Central memory CD4-positive, alpha-beta T cell (primary cell): Measurements from ENCODE around the gene MGRN1.

Source experiments
- DNase-seq: peaks from one replicate; pipeline ENCODE4 v3.0.0; 2022

Gene MGRN1

DNA sequence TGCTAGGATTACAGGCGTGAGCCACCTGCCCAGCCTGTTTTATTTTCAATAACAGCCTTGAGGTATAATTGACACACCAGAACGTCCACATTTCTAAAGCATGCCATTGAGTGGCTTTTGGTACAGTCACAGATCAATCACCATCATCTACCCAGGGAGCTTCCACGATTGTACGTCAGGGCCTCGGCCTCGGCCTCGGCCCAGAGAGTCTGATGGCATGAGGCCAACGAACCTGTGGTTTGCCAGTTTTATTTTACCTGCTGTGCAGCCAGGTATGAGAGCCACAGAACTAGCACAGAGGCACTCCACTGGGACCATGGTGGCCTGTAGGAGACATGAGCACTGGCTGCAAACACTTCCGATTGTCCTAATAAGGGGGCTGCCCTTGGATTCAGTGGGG, 18.3 kb upstream of the MGRN1 start:
- no peak for DNase-seq

DNA sequence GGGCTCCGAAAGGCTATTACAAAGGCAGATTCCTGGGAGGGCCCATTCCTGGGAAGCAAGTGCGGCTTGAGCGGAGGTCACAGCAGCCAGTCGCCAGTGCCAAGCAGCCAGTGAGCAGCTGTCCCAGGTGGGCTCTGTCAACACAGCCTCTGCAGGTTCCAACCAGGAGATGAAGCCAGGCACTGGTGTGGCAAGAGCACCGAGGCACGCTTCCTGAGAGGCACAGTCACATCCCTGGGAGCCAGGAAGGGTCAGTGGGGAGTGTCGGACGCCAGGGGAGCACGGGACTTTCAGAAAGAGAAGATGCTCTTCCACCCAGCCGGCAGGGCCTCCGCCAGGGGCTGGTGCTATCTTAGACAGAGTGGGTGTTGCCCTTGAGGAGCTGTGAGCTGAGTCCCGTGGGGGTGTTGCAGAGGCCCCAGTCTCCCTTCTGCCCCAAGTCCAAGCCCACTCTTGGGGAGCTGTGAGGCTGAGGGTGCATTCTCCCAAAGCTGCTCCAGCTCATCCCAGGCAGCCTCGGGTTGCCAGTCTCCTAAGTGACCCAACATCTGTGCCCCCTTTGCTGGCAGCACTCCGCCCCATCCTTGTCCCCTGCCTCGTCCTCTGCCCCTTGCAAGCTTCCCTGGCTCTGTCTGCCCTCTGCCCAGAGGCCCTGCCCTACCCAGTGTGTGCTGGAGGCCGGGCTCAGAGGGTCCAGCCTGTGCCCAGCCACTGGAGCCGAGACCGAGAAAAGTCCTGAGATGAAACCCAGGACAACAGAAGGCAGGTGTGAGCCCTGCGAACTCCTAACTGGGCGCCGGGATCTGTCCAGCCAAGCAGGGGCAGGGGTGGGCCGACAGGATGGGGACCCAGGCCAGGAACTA, 16.6 kb upstream of the MGRN1 start:
- DNase-seq: no peak

DNA sequence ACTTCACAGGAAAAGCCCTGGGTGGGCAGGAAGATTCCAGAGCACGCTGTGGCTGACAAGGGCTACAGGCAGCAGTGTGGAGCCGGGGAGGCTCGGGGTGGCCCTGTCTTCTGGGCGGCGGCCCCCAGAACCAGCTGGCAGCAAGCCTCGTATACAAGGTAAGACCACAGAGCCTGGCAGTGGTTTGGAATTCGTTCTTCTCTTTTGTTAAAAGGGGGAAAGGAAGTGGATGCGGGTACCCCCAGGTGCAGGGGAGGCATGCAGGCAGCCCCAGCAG, 16.0 kb upstream of the MGRN1 start:
- no peak for DNase-seq

DNA sequence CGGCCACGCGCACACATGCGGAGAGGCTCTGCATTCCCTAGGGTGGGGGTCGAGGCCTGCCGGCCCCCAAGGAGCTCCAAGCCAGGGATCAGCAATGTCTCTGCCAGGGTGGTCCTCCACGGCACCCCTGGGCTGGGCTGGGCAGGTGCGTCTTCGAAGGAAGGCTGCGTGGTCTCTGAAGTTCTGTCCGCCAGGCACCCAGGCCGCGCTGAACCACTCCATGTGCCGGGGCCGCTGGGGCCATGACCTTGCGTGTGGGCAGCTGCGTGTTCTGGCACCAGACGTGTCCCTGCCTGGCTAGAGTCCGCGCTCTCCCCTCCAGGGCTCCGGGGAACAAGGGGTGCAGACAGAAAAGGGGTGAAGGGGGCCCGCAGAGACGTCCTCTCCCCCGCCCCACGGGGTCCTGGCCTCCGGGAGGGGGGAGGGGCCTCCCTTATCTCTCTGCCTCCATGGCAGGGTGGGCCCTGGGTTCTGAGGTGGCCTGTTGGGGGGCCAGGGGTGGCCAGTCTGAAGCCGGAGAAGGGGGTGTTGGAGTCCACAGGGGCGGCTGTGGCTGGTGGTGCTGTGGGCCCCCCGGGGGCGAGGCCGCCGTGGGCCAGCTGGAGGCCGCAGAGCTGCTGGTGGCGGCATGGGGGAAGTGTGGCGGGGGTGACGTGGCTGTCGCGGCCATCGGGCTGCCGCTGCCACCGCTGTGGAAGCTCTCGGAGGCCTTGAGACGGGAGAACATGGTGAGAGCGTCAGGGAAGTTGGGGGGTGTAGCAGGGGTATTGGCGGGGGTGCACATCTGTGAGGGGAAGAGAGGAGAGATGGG, 15.2 kb upstream of the MGRN1 start:
- DNase-seq: no peak

DNA sequence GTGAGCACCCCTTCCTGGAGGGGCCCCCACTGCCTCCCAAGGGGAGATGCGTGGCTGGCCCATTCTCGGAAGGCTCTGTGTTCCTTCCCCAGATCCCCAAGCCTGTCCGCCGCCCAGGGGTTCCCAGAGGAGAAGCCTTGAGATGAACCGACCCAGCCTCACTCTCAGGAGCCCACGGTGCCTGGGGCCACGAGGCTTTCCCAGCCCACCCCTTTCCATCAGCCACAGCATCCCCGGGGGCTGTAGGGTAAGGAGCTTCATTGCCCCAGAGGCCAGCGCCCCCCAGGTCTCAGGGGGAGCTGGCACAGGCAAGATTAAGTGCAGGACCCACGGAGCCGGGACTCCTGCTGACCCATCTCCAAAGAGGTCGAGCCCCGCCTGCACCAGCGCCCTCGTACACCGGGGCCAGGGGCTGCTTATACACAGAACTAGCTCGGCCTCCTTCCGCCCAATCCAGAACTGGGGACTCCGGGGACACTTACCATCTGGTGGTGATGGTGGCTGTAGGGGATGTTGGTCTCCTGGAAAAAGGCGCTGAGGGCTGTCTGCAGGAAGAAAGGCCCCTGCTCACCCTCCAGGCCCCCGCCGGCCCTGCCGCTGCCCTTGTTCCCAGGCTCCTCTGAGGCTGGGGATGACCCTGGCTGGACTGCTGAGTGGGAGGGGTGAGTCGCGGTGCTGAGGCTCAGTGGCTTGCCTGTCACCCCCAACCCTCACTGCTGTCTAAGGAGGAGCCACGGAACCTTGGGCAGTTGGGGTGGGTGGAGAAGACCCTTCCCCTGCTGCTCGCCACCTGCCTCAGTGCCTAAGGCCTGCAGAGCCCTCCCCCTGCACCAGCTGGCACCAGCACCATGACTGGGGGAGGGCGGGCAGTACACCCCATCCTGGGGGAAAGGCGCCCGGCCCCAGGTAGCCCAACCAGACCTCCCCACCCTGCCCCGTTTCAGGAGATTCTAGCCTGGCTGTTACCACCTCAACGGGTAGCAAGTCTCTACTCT, 14.3 kb upstream of the MGRN1 start:
- DNase-seq: no peak

DNA sequence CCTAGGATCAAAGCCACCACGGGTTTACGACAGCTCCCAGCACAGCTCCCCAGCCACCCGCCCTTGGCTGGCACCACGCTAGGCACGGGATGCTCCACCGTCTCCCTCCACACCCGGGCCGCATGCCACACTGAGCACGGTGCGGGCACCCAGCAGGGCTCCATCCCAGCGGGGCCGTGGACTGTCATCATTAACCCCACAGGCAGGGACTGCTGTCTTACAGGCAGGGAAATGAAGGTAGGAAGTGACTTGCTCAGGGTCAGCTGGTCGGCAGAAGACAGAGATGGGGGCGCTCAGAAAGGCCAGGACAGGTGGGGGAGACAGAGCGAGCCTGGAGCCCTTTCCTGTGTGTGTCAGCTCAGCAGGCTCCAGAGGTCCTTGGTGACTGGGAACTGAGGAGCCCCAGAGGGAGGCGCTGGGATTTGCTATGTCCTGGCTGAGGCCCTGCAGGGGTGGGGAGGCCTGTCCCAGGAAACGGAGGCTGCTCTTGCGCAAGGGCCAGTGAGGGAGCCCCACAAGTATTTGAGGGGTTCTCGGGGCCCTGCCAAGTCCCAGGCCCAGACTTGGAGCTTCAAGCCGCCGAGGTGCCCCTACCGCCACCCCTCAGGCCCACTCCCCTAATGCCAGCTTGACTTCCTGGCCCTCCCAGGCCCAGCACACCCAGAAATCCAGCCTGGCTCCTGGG, 13.1 kb upstream of the MGRN1 start:
- no peak for DNase-seq

DNA sequence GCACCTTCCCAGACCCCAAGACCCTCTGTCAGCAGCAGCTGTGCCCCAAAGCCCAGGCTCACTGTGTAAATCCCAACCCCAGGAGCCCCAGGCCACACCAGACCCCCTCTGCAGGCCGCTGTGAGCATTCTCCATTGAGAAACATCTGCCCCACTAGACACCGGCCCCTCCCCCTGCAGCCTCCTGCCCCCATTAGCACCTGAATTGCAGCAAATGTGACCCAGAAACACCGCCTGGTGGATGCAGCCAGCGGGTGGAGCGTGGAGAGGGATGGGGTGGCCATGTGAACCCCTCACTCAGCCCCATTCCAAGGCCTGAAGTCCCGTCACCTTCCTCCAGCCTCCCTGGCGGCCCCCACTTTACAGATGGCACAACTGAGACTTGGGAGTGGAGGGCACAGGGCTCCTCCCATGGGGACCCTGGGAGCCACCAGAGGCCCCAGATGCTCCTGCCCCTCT, 12.1 kb upstream of the MGRN1 start:
- no peak for DNase-seq

DNA sequence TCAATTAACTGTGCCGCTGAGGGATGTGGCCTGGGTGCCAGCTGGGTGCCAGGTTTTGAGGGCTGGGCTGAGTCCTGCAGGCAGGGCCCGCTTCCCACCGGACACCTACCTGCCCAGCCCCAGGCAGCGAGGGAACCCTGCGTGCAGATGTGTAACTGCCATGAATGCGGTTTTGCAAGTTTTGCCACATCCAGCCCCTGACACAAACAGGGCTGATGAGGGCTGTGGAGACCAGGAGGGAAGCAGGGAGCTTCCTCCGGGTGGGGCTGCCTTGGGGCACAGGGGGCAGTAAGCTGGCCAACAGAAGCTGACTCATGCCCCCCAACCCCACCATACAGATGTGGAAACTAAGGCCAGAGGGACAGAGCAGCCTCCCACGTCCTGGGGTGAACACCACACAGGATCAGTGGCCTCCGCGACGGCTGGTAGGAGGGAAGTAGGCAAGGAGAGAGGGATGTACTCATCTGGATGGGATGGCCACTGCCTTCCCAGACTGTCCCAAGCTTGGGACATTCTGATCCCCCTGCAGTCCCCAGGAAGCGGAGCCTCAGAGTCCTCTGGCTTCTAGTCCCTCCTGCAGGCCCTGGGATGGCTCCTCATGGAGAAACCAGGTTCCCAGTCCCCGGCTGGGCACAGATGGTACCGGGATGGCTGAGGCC, 11.5 kb upstream of the MGRN1 start:
- no peak for DNase-seq

DNA sequence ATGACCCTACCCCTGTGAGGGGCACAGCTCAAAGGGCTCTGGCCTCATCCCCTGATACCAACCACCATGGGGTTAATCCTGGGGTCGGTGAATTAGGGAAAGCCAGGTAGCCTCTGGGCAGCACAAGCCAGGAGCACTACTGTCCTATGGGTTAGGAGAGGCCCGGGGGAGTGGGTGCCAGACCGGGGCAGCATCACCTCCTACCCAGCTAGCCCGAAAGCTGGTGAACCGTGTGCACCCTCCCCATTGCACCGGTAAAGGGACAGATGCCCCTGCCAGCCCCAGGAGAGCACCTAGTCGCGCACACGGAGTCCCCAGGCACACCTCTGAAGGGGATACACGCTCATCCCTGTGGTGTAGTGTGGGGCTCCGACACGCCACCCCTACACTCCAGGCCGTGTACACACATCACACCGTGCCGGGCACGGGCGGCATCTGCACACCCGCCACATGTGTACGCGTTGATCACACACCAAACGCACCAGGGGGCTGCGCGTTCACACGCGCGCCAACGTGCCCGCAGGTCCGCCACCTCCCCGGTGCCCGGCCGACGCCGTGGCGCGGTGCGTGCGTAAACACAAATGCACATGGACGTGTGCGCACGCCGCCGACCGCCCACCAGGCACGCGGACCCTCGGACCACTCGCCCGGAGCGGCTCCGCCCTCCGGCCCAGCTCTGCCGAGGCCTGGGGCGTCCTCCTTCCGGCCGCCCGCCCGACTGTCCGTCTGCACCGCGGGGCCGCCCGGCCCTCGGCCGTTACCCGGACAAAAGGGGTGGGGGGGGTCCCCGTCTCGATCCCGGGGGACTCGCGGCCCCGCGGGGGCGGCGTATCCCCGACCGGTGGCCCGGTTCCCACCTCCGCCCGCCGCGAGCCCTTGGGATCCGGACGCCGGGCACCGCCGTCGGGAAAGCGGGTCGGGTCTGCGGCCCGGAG, 10.7 kb upstream of the MGRN1 start:
- DNase-seq: peak; percentile 10

DNA sequence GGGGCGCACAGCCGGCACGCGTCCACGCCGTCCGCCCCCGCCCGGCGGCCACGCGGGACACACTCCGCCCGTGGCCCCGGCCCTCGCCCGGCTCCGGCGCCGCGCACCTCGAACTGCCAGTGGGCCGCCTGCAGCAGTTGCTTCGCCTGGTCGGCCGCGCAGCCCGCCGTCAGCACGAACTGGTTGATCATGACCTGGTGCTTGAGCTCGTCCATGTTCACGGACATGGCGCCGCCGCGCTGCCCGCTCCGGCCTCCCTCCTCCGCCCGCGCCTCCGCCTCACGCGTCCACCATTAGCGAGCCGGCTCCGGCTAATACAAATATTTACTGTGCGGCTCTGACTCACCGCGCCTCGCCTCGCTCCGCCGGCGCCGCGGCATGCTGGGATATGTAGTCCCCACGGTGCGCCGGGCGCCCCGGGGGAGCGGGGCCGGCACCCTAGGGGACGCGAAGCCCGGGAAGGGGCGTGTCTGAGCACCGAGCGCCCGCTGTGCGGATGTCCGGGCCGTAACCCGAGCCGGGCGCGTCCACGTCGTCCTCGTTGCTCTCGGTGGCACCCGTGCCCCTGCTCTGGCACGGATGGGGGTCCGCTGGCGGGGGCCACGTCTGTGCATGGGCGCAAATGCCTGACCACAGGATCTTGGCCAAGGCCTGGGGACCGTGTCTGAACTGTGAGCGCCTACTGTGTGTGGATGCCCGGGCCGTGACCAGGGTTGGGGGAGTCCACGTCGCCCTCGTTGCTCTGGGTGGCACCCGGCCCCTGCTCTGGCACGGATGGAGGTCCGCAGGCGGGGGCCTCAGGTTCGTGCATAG, 9.8 kb upstream of the MGRN1 start, which contains the start of gene UBALD1:
Gene UBALD1 (minus strand): TSS at position 318 of the 813 bp plus-strand sequence. CDS start 91 bp downstream, at position 227.
- DNase-seq: peak; percentile 68

DNA sequence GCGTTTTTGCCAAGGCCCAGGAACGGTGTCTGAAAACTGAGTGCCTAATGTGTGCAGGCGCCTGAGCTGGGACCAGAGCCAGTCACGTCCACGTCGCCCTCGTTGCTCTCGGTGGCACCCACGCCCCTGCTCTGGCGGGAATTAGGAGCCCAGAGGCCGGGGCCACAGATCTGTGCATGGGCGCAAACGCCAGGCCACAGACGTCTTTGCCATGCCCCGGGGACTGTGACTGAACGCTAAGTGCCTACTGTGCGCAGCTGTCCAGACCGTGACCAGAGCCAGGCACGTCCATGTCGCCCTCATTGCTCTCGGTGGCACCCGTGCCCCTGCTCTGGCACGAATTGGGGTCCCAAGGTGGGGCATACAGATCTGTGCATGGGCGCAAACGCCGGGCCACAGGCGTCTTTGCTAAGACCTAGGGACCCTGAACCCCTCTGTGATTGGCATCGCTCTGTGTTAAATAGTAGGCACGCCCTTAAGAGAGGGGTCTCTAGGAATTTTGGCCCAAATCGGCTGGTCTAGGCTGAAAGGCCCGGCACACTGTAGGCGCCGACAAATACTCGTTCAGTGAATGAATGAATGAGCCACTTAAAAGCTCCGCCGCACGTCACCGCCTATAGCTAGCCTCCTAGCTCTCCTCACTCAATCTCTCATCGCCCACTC, 9.1 kb upstream of the MGRN1 start:
- no peak for DNase-seq

DNA sequence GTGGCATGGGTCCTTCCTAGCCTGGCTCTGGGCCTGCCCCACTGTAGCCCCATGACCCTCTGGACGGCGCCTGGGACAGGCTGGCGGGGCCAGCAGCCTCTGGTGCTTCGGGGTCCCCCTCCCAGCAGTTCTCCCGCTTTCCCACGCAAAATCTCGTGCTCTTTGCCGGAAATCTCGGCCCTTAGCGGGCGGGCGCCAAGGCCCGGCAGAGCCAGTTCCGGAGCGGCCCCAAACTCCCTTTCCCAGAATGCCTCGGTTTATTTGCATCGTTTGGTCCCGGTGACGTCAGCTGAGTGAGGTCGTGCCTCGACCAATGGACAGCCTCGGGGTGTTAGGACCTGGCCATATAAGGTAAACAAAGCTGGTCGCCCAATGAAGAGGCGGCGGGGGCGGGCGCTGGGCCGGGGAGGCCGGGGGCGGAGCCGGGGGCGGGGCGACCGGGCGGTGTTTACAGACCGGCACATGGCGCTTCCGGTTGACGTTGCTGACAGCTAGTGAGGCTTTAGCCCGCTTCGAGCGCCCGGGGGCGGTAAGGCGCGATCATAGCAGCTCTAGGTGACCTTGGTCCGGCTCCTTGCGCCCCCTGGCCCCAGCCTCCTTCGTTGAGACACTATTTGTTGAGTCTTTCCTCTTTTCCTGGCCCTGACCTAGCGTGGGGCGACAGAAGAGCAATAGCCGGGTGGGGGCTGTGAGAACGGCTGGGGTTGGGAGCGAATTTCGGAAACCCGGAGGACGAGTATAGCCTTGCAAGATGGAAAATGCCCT, 8.4 kb upstream of the MGRN1 start:
- DNase-seq: peak; percentile 99

DNA sequence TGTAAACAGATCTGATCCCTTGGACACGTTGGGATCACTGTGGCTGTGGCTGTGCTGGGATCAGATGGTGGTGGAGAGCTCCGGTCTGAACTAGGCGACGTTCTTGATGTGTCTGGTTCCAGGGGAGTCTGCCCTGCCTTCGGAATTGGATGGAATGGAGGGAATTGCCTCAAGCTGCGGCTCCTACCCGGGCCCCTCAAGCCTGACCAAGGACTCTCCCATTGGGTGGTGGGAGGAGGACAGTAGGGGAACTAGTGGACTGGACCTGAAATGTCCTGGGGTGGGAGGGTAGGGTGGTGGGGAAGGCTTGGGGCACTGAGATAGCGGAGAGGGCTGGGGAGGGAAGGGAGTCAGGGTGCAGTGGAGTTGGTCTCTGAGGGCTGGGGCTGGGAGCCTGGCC, 6.7 kb upstream of the MGRN1 start:
- no peak for DNase-seq

DNA sequence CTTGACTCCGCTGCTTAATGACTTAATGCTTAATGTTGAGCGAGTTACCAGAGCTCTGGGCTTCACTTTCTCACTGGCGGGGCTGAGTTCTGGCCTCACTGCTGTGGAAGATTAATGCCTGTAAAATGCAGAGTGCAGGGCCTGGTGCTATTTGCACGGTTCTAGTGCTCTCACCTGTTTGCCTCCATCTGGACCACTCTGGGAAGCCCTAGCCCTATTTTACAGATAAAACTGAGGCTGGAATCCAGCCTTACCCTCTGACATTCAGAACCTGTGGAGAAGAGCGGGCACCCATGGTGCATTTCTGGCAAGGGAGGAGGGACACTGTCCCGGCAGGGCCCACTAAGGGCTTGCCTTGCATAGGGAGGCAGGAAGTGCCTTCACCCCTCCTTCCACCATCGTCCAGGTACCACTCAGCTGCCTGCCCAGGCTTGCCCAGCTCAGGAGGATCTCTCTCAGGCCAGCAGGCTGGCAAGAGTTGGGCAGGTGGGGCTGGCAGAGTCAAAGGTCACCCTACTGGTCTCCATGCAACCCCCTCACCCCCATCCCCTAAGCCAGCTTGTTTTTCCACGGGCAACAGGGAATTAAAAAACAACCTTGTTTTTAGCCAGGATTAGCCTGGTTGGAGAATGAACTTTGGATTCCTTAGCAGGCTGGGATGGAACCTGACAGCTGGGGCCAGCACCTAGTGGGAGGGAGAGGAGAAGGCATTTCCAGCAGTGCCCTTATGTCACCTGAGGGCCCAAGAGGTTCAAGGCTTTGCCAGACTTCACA, 5.8 kb upstream of the MGRN1 start:
- no peak for DNase-seq

DNA sequence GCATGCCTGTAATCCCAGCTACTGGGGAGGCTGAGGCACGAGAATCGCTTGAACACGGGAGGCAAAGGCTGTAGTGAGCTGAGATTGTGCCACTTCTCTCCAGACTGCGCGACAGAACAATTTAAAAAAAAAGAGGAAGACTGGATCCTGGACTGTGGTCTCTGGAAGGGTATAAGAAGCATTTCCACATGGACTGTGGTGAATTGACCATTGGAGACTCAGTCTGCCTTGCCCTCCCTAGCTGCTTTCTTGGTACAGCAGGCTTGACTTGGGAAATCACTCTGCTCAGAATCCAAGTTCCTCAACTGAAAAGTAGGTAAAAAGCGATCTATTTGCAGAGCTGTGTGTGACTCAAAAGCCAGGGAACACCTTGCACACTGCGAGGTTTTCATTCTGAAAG, 1.0 kb upstream of the MGRN1 start:
- no peak for DNase-seq

DNA sequence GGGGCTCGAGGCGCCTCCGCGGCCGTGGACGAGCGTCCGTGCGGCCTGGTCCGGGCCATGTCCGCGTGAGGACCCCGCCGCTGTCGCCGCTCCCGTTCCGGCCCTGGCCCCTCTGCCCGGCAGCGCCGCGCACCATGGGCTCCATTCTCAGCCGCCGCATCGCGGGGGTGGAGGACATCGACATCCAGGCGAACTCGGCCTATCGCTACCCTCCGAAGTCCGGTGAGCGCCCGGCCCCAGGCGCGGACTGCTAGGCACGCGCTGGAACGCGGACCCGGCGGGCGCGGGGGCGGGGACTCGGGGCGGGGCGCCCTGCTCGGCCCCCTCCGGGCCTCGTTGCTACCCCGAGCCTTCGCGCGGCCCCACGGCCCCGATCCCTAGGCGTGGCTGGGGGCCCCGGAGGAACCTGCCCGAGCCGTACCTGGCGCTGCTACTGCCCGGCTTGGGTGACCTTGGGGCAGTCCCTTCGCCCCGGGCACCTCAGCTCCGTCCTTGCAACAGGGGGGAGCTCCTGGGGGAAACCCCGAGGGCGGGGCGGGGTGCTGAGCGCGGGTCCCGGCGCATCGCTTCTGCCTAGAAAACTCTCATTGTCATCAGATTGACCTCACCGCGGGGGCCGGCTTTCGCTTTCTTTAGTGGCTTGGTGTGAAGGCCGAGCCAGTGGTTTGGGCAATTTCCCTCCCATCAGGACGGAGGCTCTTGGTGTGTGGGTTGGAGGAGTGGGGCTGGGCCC, 367 bp downstream of the MGRN1 start:
- peak; percentile 51 for DNase-seq
